GM23338 (cell line): ENCODE results near the gene STAMBP. TPM values are rescaled to one million over a fixed set of nuclear protein-coding genes. Genes with fewer than 3 reads are reported as not detected.

Experiments used
- ATAC-seq: fragments of 200-7000 bp; cut with Tn5 transposase; 3 replicates; pipeline ENCODE4 v1.9.1; 2020
- DNase-seq: peaks from one replicate; pipeline ENCODE4 v3.0.0-alpha.2; 2015; ENCODE audit warnings: low spot score
- H2AFZ ChIP-seq: fragments of 200-600 bp; sonication (generic); 2 replicates; pipeline ENCODE4 v1.8.0; 2016; ENCODE audit warnings: antibody characterized with exemption, mild to moderate bottlenecking, moderate library complexity
- H3F3A ChIP-seq: fragments of 200-600 bp; sonication (generic); replicated peaks from 2 replicates; pipeline ENCODE4 v1.8.0; 2017; ENCODE audit warnings: antibody characterized with exemption, mixed run types, low read depth
- H3K27ac ChIP-seq: fragments of 200-600 bp; sonication (generic); 2 replicates; pipeline ENCODE4 v1.6.1; 2016; ENCODE audit warnings: low read depth
- H3K27me3 ChIP-seq: fragments of 200-600 bp; sonication (generic); 2 replicates; pipeline ENCODE4 v1.8.0; 2016; ENCODE audit warnings: mild to moderate bottlenecking, mixed run types, moderate library complexity; ENCODE audit not compliant: insufficient read depth
- H3K36me3 ChIP-seq: fragments of 200-600 bp; sonication (generic); 2 replicates; pipeline ENCODE4 v1.8.0; 2016; ENCODE audit warnings: mild to moderate bottlenecking; ENCODE audit not compliant: insufficient read depth
- H3K4me1 ChIP-seq: fragments of 200-600 bp; sonication (generic); 2 replicates; pipeline ENCODE4 v1.8.0; 2016; ENCODE audit warnings: mild to moderate bottlenecking, moderate library complexity; ENCODE audit not compliant: insufficient read depth
- H3K4me2 ChIP-seq: fragments of 200-600 bp; sonication (generic); 2 replicates; pipeline ENCODE4 v1.7.1; 2017; ENCODE audit warnings: mixed run types
- H3K4me3 ChIP-seq: fragments of 200-600 bp; sonication (generic); 2 replicates; pipeline ENCODE4 v1.6.1; 2016; ENCODE audit warnings: mixed run types
- H3K79me2 ChIP-seq: fragments of 200-600 bp; sonication (generic); replicated peaks from 2 replicates; pipeline ENCODE4 v1.8.0; 2017; ENCODE audit warnings: mild to moderate bottlenecking; ENCODE audit not compliant: insufficient read depth
- H3K9me2 ChIP-seq: fragments of 200-600 bp; sonication (generic); 2 replicates; pipeline ENCODE4 v1.8.0; 2017; ENCODE audit not compliant: insufficient read depth
- H4K20me1 ChIP-seq: fragments of 200-600 bp; sonication (generic); replicated peaks from 2 replicates; pipeline ENCODE4 v1.8.0; 2017; ENCODE audit warnings: mild to moderate bottlenecking; ENCODE audit not compliant: insufficient read depth
- H3K27ac Mint-ChIP-seq: 2 replicates; pipeline ENCODE4 v1.8.0; 2020; ENCODE audit warnings: inconsistent platforms, mild to moderate bottlenecking, moderate library complexity, mixed read lengths
- H3K27me3 Mint-ChIP-seq: 3 replicates; pipeline ENCODE4 v1.8.0; 2022; ENCODE audit warnings: low read depth, mild to moderate bottlenecking, moderate library complexity, mixed read lengths, inconsistent platforms; ENCODE audit not compliant: insufficient read depth, poor library complexity
- H3K36me3 Mint-ChIP-seq: 3 replicates; pipeline ENCODE4 v1.8.0; 2021; ENCODE audit warnings: low read depth, mild to moderate bottlenecking, inconsistent platforms, moderate library complexity, mixed read lengths
- H3K4me1 Mint-ChIP-seq: 3 replicates; pipeline ENCODE4 v1.8.0; 2020; ENCODE audit warnings: mild to moderate bottlenecking, inconsistent platforms, mixed read lengths
- H3K4me3 Mint-ChIP-seq: 3 replicates; pipeline ENCODE4 v1.8.0; 2021; ENCODE audit warnings: moderate library complexity, mild to moderate bottlenecking, inconsistent platforms, mixed read lengths
- H3K9me3 Mint-ChIP-seq: 3 replicates; pipeline ENCODE4 v1.8.0; 2020; ENCODE audit warnings: moderate library complexity, mild to moderate bottlenecking, inconsistent platforms, mixed read lengths
- CREB1 ChIP-seq: fragments of 250-450 bp; sonication (Bioruptor Pico); IDR thresholded peaks from 2 replicates; pipeline ENCODE4 v1.5.0; 2020; ENCODE audit warnings: low read depth, mild to moderate bottlenecking, moderate library complexity
- CTCF ChIP-seq, 2 experiments: fragments of 200-600 bp in 1 of 2; sonication (generic) in 1 of 2; conservative IDR thresholded peaks; 2 replicates each; pipeline versions ENCODE4 v1.5.1 to v1.6.1; 2016 to 2017; ENCODE audit warnings: antibody characterized with exemption in 2 of 2, low read depth in 2 of 2, mild to moderate bottlenecking in 2 of 2, moderate library complexity in 1 of 2
- ETS1 ChIP-seq: IDR thresholded peaks from 2 replicates; pipeline ENCODE4 v1.6.1; 2016; ENCODE audit warnings: antibody characterized with exemption
- EZH2 ChIP-seq: fragments of 200-600 bp; sonication (generic); IDR thresholded peaks from one replicate; pipeline ENCODE4 v1.8.0; 2017; ENCODE audit warnings: antibody characterized with exemption, mild to moderate bottlenecking, low read depth; ENCODE audit not compliant: unreplicated experiment
- EZH2phosphoT487 ChIP-seq: fragments of 200-600 bp; sonication (generic); IDR thresholded peaks from one replicate; pipeline ENCODE4 v1.8.1; 2018; ENCODE audit warnings: antibody characterized with exemption; ENCODE audit not compliant: unreplicated experiment
- JUNB ChIP-seq: IDR thresholded peaks from one replicate; pipeline ENCODE4 v1.6.1; 2016; ENCODE audit warnings: antibody characterized with exemption; ENCODE audit not compliant: unreplicated experiment
- NANOG ChIP-seq: IDR thresholded peaks from 2 replicates; pipeline ENCODE4 v1.6.1; 2016; ENCODE audit warnings: antibody characterized with exemption, borderline replicate concordance
- POLR2AphosphoS5 ChIP-seq: IDR thresholded peaks from 2 replicates; pipeline ENCODE4 v1.6.1; 2016; ENCODE audit warnings: antibody characterized with exemption, low read depth
- REST ChIP-seq: IDR thresholded peaks from one replicate; pipeline ENCODE4 v1.6.1; 2018; ENCODE audit warnings: antibody characterized with exemption; ENCODE audit not compliant: unreplicated experiment
- STAT1 ChIP-seq: IDR thresholded peaks from one replicate; pipeline ENCODE4 v1.6.1; 2016; ENCODE audit warnings: antibody characterized with exemption; ENCODE audit not compliant: unreplicated experiment
- ZNF114 ChIP-seq: fragments of 250-450 bp; sonication (Bioruptor Pico); IDR thresholded peaks from 2 replicates; pipeline ENCODE4 v1.5.0; 2020; ENCODE audit warnings: mild to moderate bottlenecking, moderate library complexity
- ZNF331 ChIP-seq: fragments of 250-450 bp; sonication (Bioruptor Pico); IDR thresholded peaks from 2 replicates; pipeline ENCODE4 v1.5.0; 2020; ENCODE audit warnings: low read depth, mild to moderate bottlenecking, moderate library complexity
- ZNF462 ChIP-seq: fragments of 250-450 bp; sonication (Bioruptor Pico); IDR thresholded peaks from 2 replicates; pipeline ENCODE4 v1.5.0; 2020; ENCODE audit warnings: mild to moderate bottlenecking, moderate library complexity
- polyA plus RNA-seq: library from polyadenylated mRNA; unstranded; fragments of >200 nt; fragmentation: Nextera tagmentation; extraction: Ambion mirVana; gene quantifications from 2 replicates; pipeline ENCODE4 v1.2.1, GENCODE V29; 2016
- total RNA-seq: library from RNA; depleted of rRNA; stranded (reverse); fragments of >200 nt; shearing (Covaris generic); gene quantifications from 2 replicates; pipeline ENCODE4 v1.2.3, GENCODE V29; 2014

The STAMBP gene
- total and polyA plus RNA-seq, 2 experiments from 2014 or later = 33.9 to 106 TPM

GRCh38 chr2:73897240-73897583 is 68.5 kb downstream of the STAMBP start:
- H3K27me3 Mint-ChIP-seq = peaks cover 7% of the 10 kb centered on the region
- H3K4me3 Mint-ChIP-seq = no peak overlapping the region
- H3K27ac Mint-ChIP-seq = no peak overlapping the region
- ATAC-seq (peak; percentile 34), DNase-seq (no peak)
- Histone ChIP-seq H3K4me3 (no peak overlapping the region), H3K4me1 (no peaks in the 10 kb centered on the region), H4K20me1 (no peaks in the 10 kb centered on the region), H3K9me2 (no peaks in the 10 kb centered on the region), H3F3A (no peaks in the 10 kb centered on the region), H3K36me3 (no peaks in the 10 kb centered on the region), H3K79me2 (no peaks in the 10 kb centered on the region), H3K27ac (no peak overlapping the region), H3K27me3 (no peaks in the 10 kb centered on the region), H3K4me2 (no peak overlapping the region), H2AFZ (peak overlapping the region; percentile 87)
- H3K36me3 Mint-ChIP-seq = no peaks in the 10 kb centered on the region
- H3K9me3 Mint-ChIP-seq = no peaks in the 10 kb centered on the region
- no peak for TF ChIP-seq CTCF (conservative IDR thresholded peaks at IDR 0.05; ENCODE audit: low read depth in 2 of 2)
- TF ChIP-seq REST = no peak
- no peak for TF ChIP-seq STAT1
- TF ChIP-seq ETS1 = no peak
- TF ChIP-seq ZNF462 (CRISPR knock-in tag) = no peak
- no peak for TF ChIP-seq POLR2AphosphoS5
- no peak for TF ChIP-seq EZH2phosphoT487
- TF ChIP-seq EZH2 = no peak
- TF ChIP-seq ZNF331 (CRISPR knock-in tag) = no peak
- TF ChIP-seq JUNB = no peak
- no peak for TF ChIP-seq CREB1 (CRISPR knock-in tag)
- no peak for TF ChIP-seq ZNF114 (CRISPR knock-in tag)
- no peak for TF ChIP-seq NANOG
- H3K4me1 Mint-ChIP-seq = peaks cover 14% of the 10 kb centered on the region
